GM18511 (cell line): Measurements from ENCODE around the gene VWF.
"Not testable (repeated sequence)": the region's sequence is repeated elsewhere in the genome, so short reads cannot be mapped to it uniquely, and the experiment has no call there.

Source experiments
- ATAC-seq: cut with Tn5 transposase; IDR thresholded peaks from one replicate; pipeline ENCODE4 v1.9.1; 2021; ENCODE audit warnings: mild to moderate bottlenecking, moderate library complexity; ENCODE audit not compliant: unreplicated experiment

The VWF gene

DNA sequence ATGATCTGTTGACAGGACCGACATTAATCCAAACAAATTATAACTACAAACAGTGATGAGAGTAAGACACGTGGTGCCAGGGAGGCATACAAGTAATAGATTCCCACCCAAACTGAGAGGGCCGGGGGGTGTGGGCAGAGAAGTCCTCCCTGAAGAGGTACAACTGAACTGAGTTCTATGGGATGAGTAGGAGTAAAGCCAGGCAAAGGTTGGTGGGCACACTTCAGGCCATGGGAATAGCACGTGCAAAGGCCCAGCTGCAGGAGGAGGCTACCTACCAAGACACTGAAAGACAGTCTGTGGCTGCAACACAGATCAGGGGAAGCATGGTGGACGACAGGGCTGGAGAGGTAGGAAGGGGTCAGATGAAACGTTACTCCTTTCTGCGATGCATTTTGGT, 22.0 kb upstream of the VWF start:
- no peak for ATAC-seq

GRCh38 chr12:6145564-6145963, 21.1 kb upstream of the VWF start:
- no peak for ATAC-seq

- no peak for ATAC-seq
Measured at GRCh38 chr12:6143303-6143675, 18.8 kb upstream of the VWF start.

DNA sequence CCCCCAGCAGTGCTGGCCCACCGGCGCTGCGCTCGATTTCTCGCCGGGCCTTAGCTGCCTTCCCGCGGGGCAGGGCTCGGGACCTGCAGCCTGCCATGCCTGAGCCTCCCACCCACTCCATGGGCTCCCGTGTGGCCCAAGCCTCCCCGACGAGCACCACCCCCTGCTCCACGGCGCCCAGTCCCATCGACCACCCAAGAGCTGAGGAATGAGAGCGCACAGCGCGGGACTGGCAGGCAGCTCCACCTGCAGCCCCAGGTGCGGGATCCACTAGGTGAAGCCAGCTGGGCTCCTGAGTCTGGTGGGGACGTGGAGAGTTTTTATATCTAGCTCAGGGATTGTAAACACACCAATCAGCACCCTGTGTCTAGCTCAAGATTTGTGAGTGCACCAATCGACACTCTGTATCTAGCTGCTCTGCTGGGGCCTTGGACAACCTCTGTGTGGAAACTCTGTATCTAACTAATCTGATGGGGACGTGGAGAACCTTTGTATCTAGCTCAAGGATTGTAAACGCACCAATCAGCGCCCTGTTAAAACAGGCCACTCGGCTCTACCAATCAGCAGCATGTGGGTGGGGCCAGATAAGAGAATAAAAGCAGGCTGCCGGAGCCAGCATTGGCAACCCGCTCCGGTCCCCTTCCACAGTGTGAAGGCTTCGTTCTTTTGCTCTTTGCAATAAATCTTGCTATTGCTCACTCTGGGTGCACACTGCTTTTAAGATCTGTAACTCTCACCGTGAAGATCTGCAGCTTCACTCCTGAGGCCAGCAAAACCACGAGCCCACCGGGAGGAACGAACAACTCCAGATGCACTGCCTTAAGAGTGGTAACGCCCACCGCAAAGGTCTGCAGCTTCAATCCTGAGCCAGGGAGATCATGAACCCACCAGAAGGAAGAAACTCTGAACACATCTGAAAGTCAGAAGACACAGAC, 18.2 kb upstream of the VWF start:
- not testable (repeated sequence) for ATAC-seq

DNA sequence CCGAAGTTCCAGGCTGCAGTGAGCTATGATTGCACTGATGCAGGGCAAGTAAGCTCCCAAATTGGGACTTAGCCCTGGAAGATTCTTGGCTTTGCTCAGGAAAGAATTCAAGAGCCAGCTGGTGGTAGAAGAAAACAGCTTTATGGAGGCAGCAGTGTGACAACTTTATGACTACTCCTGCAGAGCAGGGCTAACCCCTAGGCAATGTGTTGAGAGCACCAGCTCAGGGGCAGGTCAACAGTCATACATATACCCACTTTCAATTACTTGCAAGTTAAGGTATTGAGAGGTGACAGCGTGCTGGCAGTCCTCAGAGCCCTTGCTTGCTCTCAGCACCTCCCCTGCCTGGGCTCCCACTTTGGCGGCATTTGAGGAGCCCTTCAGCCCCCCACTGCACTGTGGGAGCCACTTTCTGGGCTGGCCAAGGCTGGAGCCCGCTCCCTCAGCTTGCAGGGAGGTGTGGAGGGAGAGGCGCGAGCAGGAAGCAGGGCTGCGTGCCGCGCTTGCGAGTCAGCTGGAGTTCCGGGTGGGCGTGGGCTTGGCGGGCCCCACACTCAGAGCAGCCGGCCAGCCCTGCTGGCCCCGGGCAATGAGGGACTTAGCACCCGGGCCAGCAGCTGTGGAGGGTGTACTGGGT, 17.4 kb upstream of the VWF start:
- not testable (repeated sequence) for ATAC-seq

- ATAC-seq = no peak
Measured at GRCh38 chr12:6140651-6141447, 16.4 kb upstream of the VWF start.

- no peak for ATAC-seq
Measured at GRCh38 chr12:6135071-6135470, 10.6 kb upstream of the VWF start.

- no peak for ATAC-seq
Measured at GRCh38 chr12:6133642-6134041, 9.2 kb upstream of the VWF start.

DNA sequence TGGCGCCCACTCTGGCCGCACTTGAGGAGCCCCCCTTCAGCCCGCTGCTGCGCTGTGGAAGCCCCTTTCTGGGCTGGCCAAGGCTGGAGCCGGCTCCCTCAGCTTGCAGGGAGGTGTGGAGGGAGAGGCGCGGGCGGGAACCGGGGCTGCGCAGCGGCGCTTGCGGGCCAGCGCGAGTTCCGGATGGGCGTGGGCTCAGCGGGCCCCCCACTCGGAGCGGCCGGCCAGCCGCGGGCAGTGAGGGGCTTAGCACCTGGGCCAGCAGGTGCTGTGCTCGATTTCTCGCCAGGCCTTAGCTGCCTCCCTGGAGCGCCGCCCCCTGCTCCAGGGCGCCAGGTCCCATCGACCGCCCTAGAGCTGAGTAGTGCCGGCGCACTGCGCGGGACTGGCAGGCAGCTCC, 8.0 kb upstream of the VWF start:
- no peak for ATAC-seq

- ATAC-seq = no peak
Measured at GRCh38 chr12:6125310-6125608, 789 bp upstream of the VWF start.

DNA sequence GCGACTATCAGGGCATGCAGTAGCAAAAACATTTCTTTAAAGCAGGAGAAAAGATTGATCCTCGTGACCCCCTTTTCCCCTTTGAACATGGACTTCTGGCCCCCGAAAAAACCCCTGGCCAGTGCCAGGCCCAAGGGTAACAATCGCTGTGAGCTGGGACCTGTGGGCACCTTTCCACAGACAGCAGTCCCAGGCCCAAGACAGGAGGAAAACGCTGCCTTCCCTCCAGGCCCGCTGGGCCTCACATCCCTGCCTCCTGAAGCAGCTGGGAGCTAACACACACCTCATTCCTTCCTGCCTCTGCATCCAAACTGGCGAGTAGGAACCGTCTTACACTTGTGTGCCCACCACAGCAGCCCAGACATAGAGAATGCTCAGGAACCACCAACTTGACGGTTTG, 1.2 kb downstream of the VWF start:
- no peak for ATAC-seq

DNA sequence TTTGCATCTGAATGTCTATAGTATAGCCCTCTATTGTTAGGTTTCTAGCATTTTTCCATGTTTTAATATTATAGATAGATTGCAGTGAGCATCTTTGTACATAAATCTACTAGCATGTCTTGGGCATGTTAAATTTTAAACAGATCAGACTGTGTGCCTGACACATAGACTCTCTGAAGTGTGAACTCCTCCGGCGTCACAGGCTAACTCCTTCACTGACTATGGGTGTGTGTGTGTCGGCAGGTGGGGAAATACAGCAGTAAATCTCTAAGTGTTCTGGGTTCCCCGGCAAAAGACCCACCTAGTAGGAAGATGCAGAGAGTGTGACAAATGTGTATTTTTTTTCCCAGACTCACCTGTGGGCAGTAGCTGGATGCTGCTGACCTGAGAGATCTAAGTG, 2.3 kb downstream of the VWF start:
- ATAC-seq = no peak

DNA sequence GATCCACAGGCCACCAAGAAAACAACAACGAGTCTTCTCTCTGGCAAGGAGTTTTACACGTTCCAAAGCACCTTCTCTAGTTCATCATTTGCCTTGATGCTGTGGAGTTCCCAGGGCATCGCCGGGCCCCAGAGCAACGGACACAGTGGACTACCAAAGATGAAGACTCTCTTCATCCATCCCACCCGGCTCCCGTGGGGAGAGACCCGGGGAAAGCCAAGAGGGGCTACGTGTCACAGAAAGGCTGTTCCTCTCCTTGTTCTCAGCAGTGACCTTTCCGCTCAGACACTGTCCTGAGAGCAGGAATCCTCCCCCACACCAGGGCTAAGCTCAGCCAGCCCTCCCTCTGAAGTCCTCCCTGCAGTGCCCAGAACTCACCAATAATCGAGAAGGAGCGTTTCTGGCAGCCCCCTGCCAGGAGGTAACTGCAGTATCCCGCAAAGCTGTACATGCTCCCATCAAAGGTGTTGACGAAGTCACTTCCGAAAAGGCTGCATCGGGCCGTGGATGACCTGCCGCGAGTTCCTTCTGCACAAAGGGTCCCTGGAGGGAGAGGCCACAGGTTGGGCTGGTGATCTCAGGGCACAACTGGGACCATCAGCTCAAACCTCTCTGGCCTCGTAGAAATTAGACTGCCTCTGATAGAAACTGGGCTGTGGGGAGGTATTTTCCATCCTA, 3.5 kb downstream of the VWF start:
- ATAC-seq = no peak

- ATAC-seq = no peak
Measured at GRCh38 chr12:6118891-6119568, 5.4 kb downstream of the VWF start.

DNA sequence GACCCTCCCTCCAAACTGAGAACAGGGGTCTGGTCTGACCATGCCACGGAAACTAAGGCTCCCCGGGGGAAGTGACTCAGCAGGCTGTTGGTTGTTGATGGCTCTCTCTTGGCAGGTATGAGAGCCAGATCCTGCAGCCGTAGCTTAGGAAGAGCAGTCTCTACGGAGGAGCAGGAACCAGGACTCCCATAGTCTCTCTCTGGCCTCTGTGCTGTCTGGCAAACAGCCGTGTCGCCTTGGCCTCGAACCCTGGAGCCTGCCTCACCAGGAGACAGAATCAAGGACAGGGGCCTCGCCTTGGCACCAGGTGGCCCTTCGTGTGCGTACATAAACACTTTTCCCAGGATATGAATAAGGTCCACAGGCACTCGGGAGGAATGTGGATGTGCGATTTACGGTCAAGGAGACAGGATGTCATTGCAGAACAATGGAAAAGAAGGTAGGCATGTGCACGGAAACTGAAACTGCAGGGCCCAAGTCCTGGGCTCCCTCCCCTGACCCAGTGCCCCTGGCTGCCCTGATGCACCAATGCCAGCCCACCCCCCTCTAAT, 7.9 kb downstream of the VWF start:
- no peak for ATAC-seq

GRCh38 chr12:6115389-6115788, 9.1 kb downstream of the VWF start:
- no peak for ATAC-seq

GRCh38 chr12:6114476-6114870, 10.0 kb downstream of the VWF start:
- ATAC-seq = no peak

DNA sequence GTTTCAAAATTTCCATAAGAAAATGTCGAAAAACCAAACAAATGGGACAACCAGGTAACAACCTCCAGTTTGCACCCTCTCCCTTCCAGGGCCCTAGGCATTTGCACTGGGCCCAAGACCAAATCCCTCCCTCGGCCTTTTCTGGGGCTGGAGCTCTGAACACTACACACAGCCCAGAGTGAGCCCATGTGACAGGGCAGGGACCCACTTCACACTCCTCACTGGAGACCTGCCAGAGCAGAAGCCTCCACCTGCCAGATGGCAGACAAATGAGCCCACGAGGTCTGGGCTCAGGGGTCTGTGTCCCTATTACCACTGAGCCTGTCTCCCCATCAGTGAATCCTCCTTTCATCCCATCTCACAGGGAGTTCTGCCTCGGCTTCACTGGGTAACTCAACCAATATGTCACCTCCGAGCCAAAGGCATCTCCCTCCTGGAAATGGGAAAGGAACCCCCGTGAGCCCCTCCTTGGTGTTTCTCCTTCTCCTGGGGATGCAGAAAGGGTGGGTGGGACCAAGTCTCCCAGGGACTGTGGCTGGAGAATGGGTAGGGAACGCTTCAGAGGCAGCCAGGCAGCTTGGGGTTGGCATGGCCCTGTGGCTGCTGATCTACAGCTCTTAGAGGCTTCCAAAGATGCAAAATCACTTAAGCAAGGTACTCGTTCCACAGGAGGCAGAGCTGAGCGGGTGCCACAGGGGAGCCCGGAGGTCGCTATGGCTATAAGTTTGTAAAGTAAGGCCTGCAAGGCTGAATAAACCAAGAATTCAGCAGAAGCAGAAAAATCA, 10.6 kb downstream of the VWF start:
- no peak for ATAC-seq

GRCh38 chr12:6112004-6112403, 12.5 kb downstream of the VWF start:
- no peak for ATAC-seq

DNA sequence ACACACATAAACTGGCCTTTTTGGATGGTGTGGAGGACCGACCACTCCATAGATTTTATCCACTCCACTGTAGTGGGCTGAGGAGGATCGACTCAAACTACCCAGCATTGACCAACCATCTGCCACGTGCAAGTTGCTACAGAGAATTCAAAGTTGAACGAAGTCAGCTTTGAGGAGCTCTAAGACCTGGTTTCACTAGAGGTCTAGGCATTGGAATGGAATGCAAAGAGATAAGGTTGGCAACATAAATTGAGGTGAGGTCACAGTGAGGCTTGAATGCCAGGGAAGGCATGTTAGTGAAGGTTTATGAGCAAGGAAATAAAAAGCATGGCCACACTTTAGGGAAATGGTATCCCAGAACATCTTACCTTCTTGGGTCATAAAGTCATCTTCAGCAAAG, 14.5 kb downstream of the VWF start:
- no peak for ATAC-seq
